Articular chondrocyte of knee joint (primary cell): ENCODE measurements around the gene PCDHGB1. TPM values are rescaled to one million over a fixed set of nuclear protein-coding genes. Genes with fewer than 3 reads are reported as not detected.

ENCODE experiments used
- total RNA-seq: library from RNA; depleted of rRNA; stranded (reverse); fragments of >200 nt; gene quantifications from 2 replicates; pipeline ENCODE4 v1.2.3, GENCODE V29; 2012

The PCDHGB1 gene
- total RNA-seq: 4.1 and 6.1 TPM in 2 replicates

DNA sequence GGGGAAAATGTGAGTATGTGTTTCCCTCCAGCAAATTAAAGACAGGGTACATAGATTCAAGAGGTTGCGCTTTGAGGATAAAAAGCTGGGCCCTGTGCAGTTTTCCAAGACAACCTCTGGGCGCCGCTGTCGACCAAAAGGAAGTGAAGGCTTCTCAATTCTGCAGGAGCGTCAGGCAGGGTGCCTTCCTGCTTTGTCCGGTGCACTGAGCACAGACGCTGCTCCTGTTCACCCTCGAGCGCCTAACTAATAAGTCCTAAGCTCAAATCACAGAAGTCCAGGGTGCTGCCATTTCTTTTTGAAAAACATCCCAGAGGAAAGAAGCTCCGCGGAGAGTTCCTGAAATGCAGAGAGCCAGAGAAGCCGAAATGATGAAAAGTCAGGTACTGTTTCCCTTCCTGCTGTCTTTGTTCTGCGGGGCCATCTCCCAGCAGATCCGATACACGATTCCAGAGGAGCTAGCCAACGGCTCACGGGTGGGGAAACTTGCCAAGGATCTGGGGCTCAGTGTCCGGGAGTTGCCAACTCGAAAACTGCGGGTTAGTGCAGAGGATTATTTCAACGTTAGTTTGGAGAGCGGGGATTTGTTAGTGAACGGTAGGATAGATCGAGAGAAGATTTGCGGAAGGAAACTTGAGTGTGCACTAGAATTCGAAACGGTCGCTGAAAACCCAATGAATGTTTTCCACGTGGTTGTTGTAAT, at the start of gene PCDHGB1:
PCDHGB1 (plus strand) TSS at position 183 of the 703 bp plus-strand sequence; CDS start at position 345, 162 bp downstream.

DNA sequence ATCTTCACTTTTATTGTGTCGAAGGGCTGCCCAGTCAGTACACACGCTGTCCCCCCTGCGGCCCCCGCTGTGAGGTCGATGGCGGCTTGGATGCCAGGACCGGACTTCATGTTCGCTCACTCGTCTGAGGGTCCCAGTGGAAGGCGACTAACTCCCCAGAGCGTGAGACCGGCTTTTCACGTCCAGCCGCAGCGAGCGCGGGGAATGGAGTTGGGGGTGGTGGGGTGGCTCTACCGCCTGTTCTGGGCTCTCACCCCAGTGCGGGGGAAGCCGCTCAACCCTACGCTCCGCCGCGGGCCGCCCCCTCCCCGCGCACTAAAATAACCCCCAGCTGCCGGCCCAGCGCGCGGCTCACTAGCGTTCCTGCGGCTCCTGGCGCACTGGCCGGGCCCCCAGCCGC, 46.1 kb upstream of the PCDHGB1 start, which contains the start of gene SLC25A2:
SLC25A2 (minus strand) TSS at position 294 of the 400 bp plus-strand sequence; CDS start at position 110, 184 bp downstream.

DNA sequence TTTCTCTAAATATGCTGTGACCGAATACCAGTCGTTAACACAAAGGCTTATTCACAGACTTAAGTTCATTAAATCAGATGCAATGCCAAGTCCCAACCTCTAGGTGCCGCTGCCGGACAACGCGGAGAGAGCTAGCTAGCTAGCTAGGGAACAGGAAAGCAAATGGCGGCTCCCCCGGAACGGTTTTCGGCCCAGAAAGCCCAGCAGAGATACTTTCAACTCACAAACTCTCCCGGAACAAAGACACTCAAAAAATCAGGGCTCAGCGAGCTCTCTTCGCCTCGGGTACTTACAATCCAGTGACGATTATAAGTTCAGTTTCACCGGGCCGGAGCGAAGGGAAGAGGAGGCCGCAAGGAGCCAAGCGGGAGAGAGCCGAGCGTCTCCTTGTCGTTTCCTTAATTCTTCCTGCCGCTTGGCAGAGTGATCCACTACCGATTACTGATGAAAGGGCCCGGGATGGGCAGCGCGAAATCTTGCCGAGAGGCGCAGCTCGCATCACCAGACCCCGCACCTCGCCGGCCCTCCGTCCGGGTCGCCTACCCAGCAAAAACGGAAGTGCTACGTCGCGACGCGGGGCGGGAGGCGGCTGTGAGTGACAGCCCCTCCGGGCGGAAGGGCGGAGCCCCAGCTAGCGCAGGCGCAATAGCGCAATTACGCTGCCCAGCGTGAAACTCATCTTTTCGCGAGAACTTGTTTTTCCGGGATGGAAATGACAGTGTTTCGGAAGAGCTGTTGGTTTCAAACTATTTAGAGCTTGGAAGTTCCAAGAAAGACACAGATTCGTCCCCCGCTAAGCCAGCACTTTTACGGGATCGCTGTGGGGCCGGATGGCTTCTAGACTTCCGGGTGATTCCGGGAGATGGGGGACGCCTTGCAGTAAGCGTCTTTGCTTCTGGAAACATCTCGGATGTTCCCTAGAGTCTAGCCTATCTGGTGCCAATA, 29.4 kb upstream of the PCDHGB1 start, which contains the start of gene TAF7:
TAF7 (minus strand) TSS at position 560 of the 945 bp plus-strand sequence. CDS start 740 bp downstream, outside the sequence.

GRCh38 chr5:141330299-141331080, 19.4 kb upstream of the PCDHGB1 start, which contains the start of gene PCDHGA1:
PCDHGA1 (plus strand) TSS chr5:141330514.

GRCh38 chr5:141338538-141339306, 11.2 kb upstream of the PCDHGB1 start, which contains the start of gene PCDHGA2:
PCDHGA2 (plus strand) TSS chr5:141338760.

GRCh38 chr5:141343242-141343952, 6.5 kb upstream of the PCDHGB1 start, which contains the start of gene PCDHGA3:
PCDHGA3 (plus strand) TSS chr5:141343829; CDS start chr5:141344034, 205 bp downstream.

GRCh38 chr5:141354900-141355469, 5.1 kb downstream of the PCDHGB1 start, which contains the start of gene PCDHGA4:
PCDHGA4 (plus strand) TSS chr5:141355021; CDS start chr5:141355108, 87 bp downstream.

GRCh38 chr5:141359790-141360426, 10.0 kb downstream of the PCDHGB1 start, which contains the start of gene PCDHGB2:
PCDHGB2 (plus strand) TSS chr5:141359994; CDS start chr5:141360136, 142 bp downstream.

GRCh38 chr5:141363952-141364660, 14.2 kb downstream of the PCDHGB1 start, which contains the start of gene PCDHGA5:
PCDHGA5 (plus strand) TSS chr5:141364162; CDS start chr5:141364331, 169 bp downstream.

GRCh38 chr5:141369994-141370848, 20.3 kb downstream of the PCDHGB1 start, which contains the start of gene PCDHGB3:
PCDHGB3 (plus strand) TSS chr5:141370242; CDS start chr5:141370395, 153 bp downstream.

GRCh38 chr5:141373673-141374317, 23.9 kb downstream of the PCDHGB1 start, which contains the start of gene PCDHGA6:
PCDHGA6 (plus strand) TSS chr5:141373891; CDS start chr5:141374084, 193 bp downstream.

GRCh38 chr5:141382469-141383294, 32.8 kb downstream of the PCDHGB1 start, which contains the start of gene PCDHGA7:
PCDHGA7 (plus strand) TSS chr5:141382742; CDS start chr5:141382900, 158 bp downstream.

DNA sequence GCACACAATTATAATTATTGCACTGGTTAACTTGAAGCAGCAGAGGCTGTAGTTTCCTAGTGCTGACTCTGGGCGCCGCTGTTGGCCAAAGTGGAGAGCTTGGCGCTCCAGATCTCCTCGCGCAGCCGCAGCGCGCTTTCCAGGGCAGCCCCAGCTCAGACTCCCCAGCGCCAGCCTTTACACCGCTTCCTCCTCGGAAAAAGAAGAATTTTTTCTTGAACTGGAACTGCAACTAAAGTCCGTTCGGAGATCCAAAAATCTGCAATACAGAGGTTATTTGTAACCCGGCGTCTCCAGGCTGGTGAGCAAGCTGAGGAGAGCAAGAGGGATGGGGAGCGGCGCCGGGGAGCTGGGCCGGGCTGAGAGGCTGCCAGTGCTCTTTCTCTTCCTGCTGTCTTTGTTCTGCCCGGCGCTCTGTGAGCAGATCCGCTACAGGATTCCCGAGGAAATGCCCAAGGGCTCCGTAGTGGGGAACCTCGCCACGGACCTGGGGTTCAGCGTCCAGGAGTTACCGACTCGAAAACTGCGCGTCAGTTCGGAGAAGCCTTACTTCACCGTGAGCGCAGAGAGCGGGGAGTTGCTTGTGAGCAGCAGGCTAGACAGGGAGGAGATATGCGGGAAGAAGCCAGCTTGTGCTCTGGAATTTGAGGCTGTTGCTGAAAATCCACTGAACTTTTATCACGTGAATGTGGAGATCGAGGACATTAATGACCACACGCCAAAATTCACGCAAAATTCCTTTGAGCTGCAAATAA, 37.8 kb downstream of the PCDHGB1 start, which contains the start of gene PCDHGB4:
PCDHGB4 (plus strand) TSS at position 142 of the 755 bp plus-strand sequence; CDS start at position 329, 187 bp downstream.

DNA sequence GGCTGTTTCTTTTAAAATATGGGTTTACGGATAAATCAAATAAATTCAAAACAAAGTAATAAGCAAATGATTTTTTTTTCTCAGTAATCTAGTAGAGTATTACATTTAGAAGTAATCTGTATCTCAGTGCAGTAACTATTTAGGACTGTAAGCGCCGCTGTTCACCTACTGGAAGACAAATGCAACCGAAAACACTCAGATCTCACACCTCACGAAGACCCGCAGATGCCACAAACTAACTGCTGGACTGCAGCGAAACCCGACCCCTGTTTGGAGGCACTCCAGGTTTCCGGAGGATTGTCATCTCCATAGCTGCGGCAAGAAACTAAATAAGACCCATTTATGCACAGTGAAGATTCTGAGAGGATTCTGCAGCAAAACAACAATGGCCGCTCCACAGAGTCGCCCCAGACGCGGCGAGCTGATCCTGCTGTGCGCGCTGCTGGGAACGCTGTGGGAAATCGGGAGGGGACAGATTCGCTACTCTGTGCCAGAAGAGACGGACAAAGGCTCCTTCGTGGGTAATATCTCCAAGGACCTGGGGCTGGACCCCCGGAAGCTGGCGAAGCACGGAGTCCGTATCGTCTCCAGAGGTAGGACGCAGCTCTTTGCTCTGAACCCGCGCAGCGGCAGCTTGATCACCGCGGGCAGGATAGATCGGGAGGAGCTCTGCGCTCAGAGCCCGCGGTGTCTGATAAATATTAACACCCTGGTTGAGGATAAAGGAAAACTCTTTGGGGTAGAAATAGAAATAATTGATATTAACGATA, 42.7 kb downstream of the PCDHGB1 start, which contains the start of gene PCDHGA8:
PCDHGA8 (plus strand) TSS at position 205 of the 770 bp plus-strand sequence; CDS start at position 386, 181 bp downstream.

